Measurements from ENCODE around the gene NPY5R. TPM values are rescaled to one million over a fixed set of nuclear protein-coding genes. Genes with fewer than 3 reads are reported as not detected.

NPY5R gene
- total RNA-seq (10 to 100 TPM in 1 of 2 donors, 1 to 10 TPM in 1; 5.1 to 11.8 TPM), polyA plus RNA-seq (ENCODE audit: insufficient read length in 2 of 2) (1 to 10 TPM; 7.4 to 9.9 TPM)
- long read RNA-seq, donor 1, transcript NPY5R-201 (4 exons, 1,843 nt), result major isoform, 6 of 10 reads
- long read RNA-seq, donor 1, partial matches to known transcripts, result 0 of 10 reads
- long read RNA-seq, donor 1, other reads (novel, unspliced or antisense), result 0 of 10 reads
- long read RNA-seq, donor 2, partial matches to known transcripts, result 0 of 6 reads
- long read RNA-seq, donor 2, other reads (novel, unspliced or antisense), result 0 of 6 reads
- long read RNA-seq, donor 3, partial matches to known transcripts, result 0 of 4 reads
- long read RNA-seq, donor 3, other reads (novel, unspliced or antisense), result 0 of 4 reads
- long read RNA-seq, donor 4, result 0 reads

- under 1% methylated on average over 55 of the region's 55 CpGs for WGBS (ENCODE audit: insufficient coverage)
- Histone ChIP-seq H3K27me3 (ENCODE audit: control insufficient read depth, insufficient read depth, low read length) (peaks cover 16% of the 10 kb centered on the region), H3K9me3 (ENCODE audit: control insufficient read depth, insufficient read depth, low read length) (no peaks in the 10 kb centered on the region), H3K4me1 (ENCODE audit: control insufficient read depth, insufficient read depth, low read length) (peaks cover 14% of the 10 kb centered on the region), H3K36me3 (ENCODE audit: control insufficient read depth, insufficient read depth, low read length) (no peaks in the 10 kb centered on the region), H3K4me3 (ENCODE audit: low read depth, low read length) (peak within 1 kb of the TSS; percentile 63), H3K27ac (ENCODE audit: low read depth, low read length) (peak within 1 kb of the TSS; percentile 30)
- peak in 2 of 6 donors; percentile 55 to 78 for DNase-seq (ENCODE audit: low read depth in 4 of 6, low spot score in 6 of 6)
Measured at GRCh38 chr4:163343604-163344146, at the start of gene NPY5R. Gene NPY5R (plus strand): TSS chr4:163343892. CDS start chr4:163350274, 6,382 bp downstream.

DNA sequence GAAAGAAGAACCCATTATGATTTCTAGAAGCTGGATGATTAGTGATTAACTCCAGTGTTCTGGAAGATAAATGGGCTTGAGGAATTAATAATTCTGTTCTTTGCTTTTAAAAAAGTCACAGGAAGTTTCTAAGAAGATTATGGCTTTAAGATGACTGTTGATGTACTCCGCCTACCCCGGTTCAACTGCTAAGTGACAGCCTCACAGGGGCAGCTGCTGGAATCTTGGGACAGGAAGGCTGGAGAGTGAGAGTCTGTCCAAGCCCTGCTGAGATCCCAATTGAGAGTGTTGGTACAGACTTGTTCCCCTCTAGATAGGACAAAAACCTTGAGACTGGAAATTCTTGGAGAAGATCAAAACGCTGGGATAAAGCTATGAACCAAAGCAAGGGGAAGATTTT lies 48.6 kb upstream of the NPY5R start:
- Histone ChIP-seq H3K9me3 (ENCODE audit: control insufficient read depth, insufficient read depth, low read length) (no peaks in the 10 kb centered on the region), H3K4me3 (ENCODE audit: low read depth, low read length) (no peak overlapping the region), H3K36me3 (ENCODE audit: control insufficient read depth, insufficient read depth, low read length) (no peaks in the 10 kb centered on the region), H3K27ac (ENCODE audit: low read depth, low read length) (no peak overlapping the region), H3K27me3 (ENCODE audit: control insufficient read depth, insufficient read depth, low read length) (no peaks in the 10 kb centered on the region), H3K4me1 (ENCODE audit: control insufficient read depth, insufficient read depth, low read length) (no peaks in the 10 kb centered on the region)
- DNase-seq (ENCODE audit: low read depth in 4 of 6, low spot score in 6 of 6), result no peak
- WGBS (ENCODE audit: insufficient coverage), result 91% methylated on average over 3 of the region's 3 CpGs

DNA sequence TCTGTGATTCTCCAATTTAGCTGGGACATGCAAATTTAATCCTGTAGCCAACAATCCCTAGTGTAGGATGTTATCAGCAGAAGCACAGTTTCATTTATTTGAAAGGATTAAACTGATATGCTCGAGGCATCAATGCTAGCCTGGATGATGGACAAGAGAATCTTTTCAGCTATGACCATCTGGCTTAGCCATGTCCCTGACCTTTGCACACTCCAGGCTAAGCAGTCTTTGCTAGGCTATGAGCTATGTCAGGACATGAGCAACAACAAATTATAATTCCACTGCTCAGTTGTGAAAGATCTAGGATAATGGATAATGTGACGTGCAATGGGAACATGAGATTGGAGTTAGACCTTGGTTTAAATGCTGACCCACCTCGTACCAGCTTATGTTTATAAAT lies 43.2 kb upstream of the NPY5R start:
- H3K36me3 ChIP-seq (ENCODE audit: control insufficient read depth, insufficient read depth, low read length), result no peaks in the 10 kb centered on the region
- H3K4me1 ChIP-seq (ENCODE audit: control insufficient read depth, insufficient read depth, low read length), result no peaks in the 10 kb centered on the region
- no peak overlapping the region for H3K4me3 ChIP-seq (ENCODE audit: low read depth, low read length)
- H3K27ac ChIP-seq (ENCODE audit: low read depth, low read length), result no peak overlapping the region
- H3K9me3 ChIP-seq (ENCODE audit: control insufficient read depth, insufficient read depth, low read length), result no peaks in the 10 kb centered on the region
- H3K27me3 ChIP-seq (ENCODE audit: control insufficient read depth, insufficient read depth, low read length), result no peaks in the 10 kb centered on the region
- WGBS (ENCODE audit: insufficient coverage), result 79% methylated on average over 2 of the region's 3 CpGs
- DNase-seq (ENCODE audit: low read depth in 4 of 6, low spot score in 6 of 6), result no peak

GRCh38 chr4:163303069-163303468 lies 40.6 kb upstream of the NPY5R start:
- Histone ChIP-seq H3K4me3 (ENCODE audit: low read depth, low read length) (no peak overlapping the region), H3K27ac (ENCODE audit: low read depth, low read length) (no peak overlapping the region), H3K9me3 (ENCODE audit: control insufficient read depth, insufficient read depth, low read length) (no peaks in the 10 kb centered on the region), H3K36me3 (ENCODE audit: control insufficient read depth, insufficient read depth, low read length) (no peaks in the 10 kb centered on the region), H3K4me1 (ENCODE audit: control insufficient read depth, insufficient read depth, low read length) (no peaks in the 10 kb centered on the region), H3K27me3 (ENCODE audit: control insufficient read depth, insufficient read depth, low read length) (no peaks in the 10 kb centered on the region)
- 100% methylated on average over 1 of the region's 2 CpGs for WGBS (ENCODE audit: insufficient coverage)
- no peak for DNase-seq (ENCODE audit: low read depth in 4 of 6, low spot score in 6 of 6)

GRCh38 chr4:163309466-163309865 lies 34.2 kb upstream of the NPY5R start:
- Histone ChIP-seq H3K36me3 (ENCODE audit: control insufficient read depth, insufficient read depth, low read length) (no peaks in the 10 kb centered on the region), H3K4me1 (ENCODE audit: control insufficient read depth, insufficient read depth, low read length) (no peaks in the 10 kb centered on the region), H3K4me3 (ENCODE audit: low read depth, low read length) (no peak overlapping the region), H3K9me3 (ENCODE audit: control insufficient read depth, insufficient read depth, low read length) (no peaks in the 10 kb centered on the region), H3K27ac (ENCODE audit: low read depth, low read length) (no peak overlapping the region), H3K27me3 (ENCODE audit: control insufficient read depth, insufficient read depth, low read length) (no peaks in the 10 kb centered on the region)
- no CpG with 5 or more reads among the region's 1 CpG for WGBS (ENCODE audit: insufficient coverage)
- peak in 1 of 6 donors; percentile 63 for DNase-seq (ENCODE audit: low read depth in 4 of 6, low spot score in 6 of 6)

GRCh38 chr4:163317110-163317509 lies 26.6 kb upstream of the NPY5R start:
- Histone ChIP-seq H3K4me1 (ENCODE audit: control insufficient read depth, insufficient read depth, low read length) (no peaks in the 10 kb centered on the region), H3K4me3 (ENCODE audit: low read depth, low read length) (no peak overlapping the region)
- WGBS (ENCODE audit: insufficient coverage), result 60% methylated on average over 1 of the region's 1 CpG

DNA sequence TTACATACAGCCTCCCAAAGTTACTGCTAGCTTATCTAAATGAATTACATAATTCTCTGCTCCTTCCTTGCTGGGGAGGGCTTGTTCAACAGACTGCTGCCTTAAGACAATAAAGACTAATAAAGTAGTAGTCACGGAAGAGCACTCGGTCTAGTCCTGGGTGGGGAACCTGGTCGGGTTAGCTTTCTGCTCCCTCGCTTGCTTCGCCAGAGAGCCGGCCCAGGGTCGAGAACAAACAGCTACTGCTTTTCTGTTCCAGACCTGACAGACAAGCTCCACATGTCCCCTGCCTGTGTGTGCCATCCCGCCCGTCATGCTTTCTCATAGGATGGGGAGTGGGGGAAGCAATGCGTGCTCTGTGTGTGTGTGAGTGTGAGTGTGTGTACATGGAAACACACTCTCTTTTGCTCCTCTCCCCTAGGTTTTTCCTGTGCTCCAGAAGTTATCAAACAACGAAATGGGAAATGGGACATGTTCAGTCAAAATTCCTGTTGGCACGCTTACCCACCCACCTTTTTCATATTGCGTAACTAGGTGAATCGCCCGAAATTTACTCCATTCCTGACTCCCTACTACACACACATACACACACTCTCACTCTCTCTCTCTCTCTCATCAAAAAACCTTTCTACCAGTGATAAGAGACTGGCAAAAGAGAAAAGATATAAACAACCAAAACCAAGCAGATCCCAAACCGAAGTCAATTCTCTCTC lies 12.6 kb upstream of the NPY5R start:
- H3K27me3 ChIP-seq (ENCODE audit: control insufficient read depth, insufficient read depth, low read length), result peaks cover 8% of the 10 kb centered on the region
- no peak overlapping the region for H3K27ac ChIP-seq (ENCODE audit: low read depth, low read length)
- no peaks in the 10 kb centered on the region for H3K9me3 ChIP-seq (ENCODE audit: control insufficient read depth, insufficient read depth, low read length)
- peak in 2 of 6 donors; percentile 40 to 53 for DNase-seq (ENCODE audit: low read depth in 4 of 6, low spot score in 6 of 6)
- H3K4me3 ChIP-seq (ENCODE audit: low read depth, low read length), result peak overlapping the region; percentile 72
- H3K36me3 ChIP-seq (ENCODE audit: control insufficient read depth, insufficient read depth, low read length), result no peaks in the 10 kb centered on the region
- WGBS (ENCODE audit: insufficient coverage), result 38% methylated on average over 13 of the region's 16 CpGs
- H3K4me1 ChIP-seq (ENCODE audit: control insufficient read depth, insufficient read depth, low read length), result peaks cover 15% of the 10 kb centered on the region

More at GRCh38 chr4:163317110-163317509, 26.6 kb upstream of the NPY5R start:
- Histone ChIP-seq H3K36me3 (ENCODE audit: control insufficient read depth, insufficient read depth, low read length) (no peaks in the 10 kb centered on the region), H3K9me3 (ENCODE audit: control insufficient read depth, insufficient read depth, low read length) (peaks cover 6% of the 10 kb centered on the region), H3K27me3 (ENCODE audit: control insufficient read depth, insufficient read depth, low read length) (no peaks in the 10 kb centered on the region), H3K27ac (ENCODE audit: low read depth, low read length) (no peak overlapping the region)
- no peak for DNase-seq (ENCODE audit: low read depth in 4 of 6, low spot score in 6 of 6)

DNA sequence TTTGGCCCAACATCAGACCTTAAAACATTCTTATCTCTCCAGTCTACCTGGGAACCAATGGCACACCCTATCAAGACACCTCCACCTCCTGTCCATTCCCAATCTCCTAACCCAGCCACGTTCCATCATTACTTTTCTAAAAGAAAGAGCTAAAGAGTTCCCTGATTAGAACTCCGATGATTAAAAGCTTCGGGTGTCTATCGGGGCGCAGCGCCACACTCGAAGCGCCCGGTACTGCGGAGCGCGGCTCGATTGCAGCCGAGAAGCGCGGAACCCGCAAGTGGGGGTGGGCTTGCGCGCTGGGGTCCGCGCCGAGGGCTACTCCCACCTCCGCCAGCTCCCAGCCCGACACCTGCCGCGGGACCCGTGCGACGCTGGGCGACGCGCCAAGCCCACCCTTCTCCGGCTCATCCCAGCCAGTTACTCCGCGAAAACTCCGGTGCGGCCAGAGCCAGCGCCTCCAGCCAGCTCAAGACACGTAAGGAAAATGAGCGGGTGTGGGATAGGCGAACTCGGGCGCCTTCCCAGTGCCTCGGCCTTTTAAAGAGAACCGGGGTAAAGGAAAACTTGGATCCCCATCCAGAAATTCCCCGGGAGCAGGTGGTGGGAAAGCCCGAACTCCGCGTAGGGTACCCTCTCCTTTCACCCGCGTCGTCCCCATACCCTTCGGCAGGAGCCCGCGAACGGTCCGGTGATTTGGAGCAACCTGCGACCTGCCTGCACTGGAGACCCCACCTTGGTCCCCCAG lies 11.9 kb upstream of the NPY5R start:
- Histone ChIP-seq H3K4me1 (ENCODE audit: control insufficient read depth, insufficient read depth, low read length) (peaks cover 15% of the 10 kb centered on the region), H3K27me3 (ENCODE audit: control insufficient read depth, insufficient read depth, low read length) (peaks cover 8% of the 10 kb centered on the region), H3K9me3 (ENCODE audit: control insufficient read depth, insufficient read depth, low read length) (no peaks in the 10 kb centered on the region), H3K4me3 (ENCODE audit: low read depth, low read length) (peak overlapping the region; percentile 72), H3K27ac (ENCODE audit: low read depth, low read length) (peak overlapping the region; percentile 2), H3K36me3 (ENCODE audit: control insufficient read depth, insufficient read depth, low read length) (no peaks in the 10 kb centered on the region)
- DNase-seq (ENCODE audit: low read depth in 4 of 6, low spot score in 6 of 6), result peak in 2 of 6 donors; percentile 68 to 81
- WGBS (ENCODE audit: insufficient coverage), result 0% methylated on average over 58 of the region's 58 CpGs

Measured in spinal cord (tissue), 10 donors.